Activated CD4-positive, alpha-beta T cell treated with anti-CD3 and anti-CD28 coated beads, Interleukin-10, Interleukin-2, amounts not matched to agents 100 ng/mL and 50 ng/mL, durations not matched to agents 16 hours and 8 hours (primary cell): Measurements from ENCODE around the gene AMBRA1.
A peak's percentile ranks its signal among the peaks of the same experiment; 100 is the strongest.
"Not testable (repeated sequence)": the region's sequence is repeated elsewhere in the genome, so short reads cannot be mapped to it uniquely, and the experiment has no call there.

ENCODE experiments used
- DNase-seq: peaks from one replicate; pipeline ENCODE4 v3.0.0-alpha.2; 2020

The AMBRA1 gene

GRCh38 chr11:46391186-46391577 lies 202.6 kb downstream of the AMBRA1 start:
- no peak for DNase-seq

- no peak for DNase-seq
Measured at GRCh38 chr11:46390331-46391171, 203.3 kb downstream of the AMBRA1 start.

GRCh38 chr11:46389450-46390330 lies 204.1 kb downstream of the AMBRA1 start:
- peak; percentile 76 for DNase-seq

GRCh38 chr11:46388619-46389449 lies 205.0 kb downstream of the AMBRA1 start:
- no peak for DNase-seq

- DNase-seq: no peak
Measured at GRCh38 chr11:46387919-46388618, 205.8 kb downstream of the AMBRA1 start.

- DNase-seq: no peak
Measured at GRCh38 chr11:46387456-46387855, 206.4 kb downstream of the AMBRA1 start.

GRCh38 chr11:46386674-46387073 lies 207.1 kb downstream of the AMBRA1 start:
- DNase-seq: no peak

GRCh38 chr11:46386005-46386578 lies 207.7 kb downstream of the AMBRA1 start:
- DNase-seq: no peak

- DNase-seq: no peak
Measured at GRCh38 chr11:46385169-46386004, 208.4 kb downstream of the AMBRA1 start.

GRCh38 chr11:46383974-46384701 lies 209.7 kb downstream of the AMBRA1 start:
- no peak for DNase-seq

GRCh38 chr11:46383404-46383758 lies 210.4 kb downstream of the AMBRA1 start:
- no peak for DNase-seq

GRCh38 chr11:46382646-46383403 lies 211.0 kb downstream of the AMBRA1 start:
- no peak for DNase-seq

GRCh38 chr11:46381819-46382645 lies 211.8 kb downstream of the AMBRA1 start:
- no peak for DNase-seq

- DNase-seq: no peak
Measured at GRCh38 chr11:46381048-46381818, 212.6 kb downstream of the AMBRA1 start, which contains the start of gene MDK. Gene MDK, plus strand, starts transcription at chr11:46381669. Its CDS starts 389 bp downstream, at chr11:46382058.

- DNase-seq: peak; percentile 63
Measured at GRCh38 chr11:46380340-46381047, 213.3 kb downstream of the AMBRA1 start.

GRCh38 chr11:46379482-46380293 lies 214.1 kb downstream of the AMBRA1 start:
- DNase-seq: not testable (repeated sequence)
